GM12801 (cell line): ENCODE data around the gene JMJD8.

ENCODE experiments used
- CTCF ChIP-seq: IDR thresholded peaks from one replicate; pipeline ENCODE4 v1.5.1; 2011; ENCODE audit warnings: control low read depth; ENCODE audit not compliant: insufficient read length; ENCODE audit errors: extremely low read depth

JMJD8 gene

GRCh38 chr16:660132-660458 lies 24.0 kb downstream of the JMJD8 start:
- TF ChIP-seq CTCF: no peak

- TF ChIP-seq CTCF: no peak
Measured at GRCh38 chr16:659618-660017, 24.5 kb downstream of the JMJD8 start.

GRCh38 chr16:658679-659571 lies 25.2 kb downstream of the JMJD8 start:
- TF ChIP-seq CTCF: no peak

DNA sequence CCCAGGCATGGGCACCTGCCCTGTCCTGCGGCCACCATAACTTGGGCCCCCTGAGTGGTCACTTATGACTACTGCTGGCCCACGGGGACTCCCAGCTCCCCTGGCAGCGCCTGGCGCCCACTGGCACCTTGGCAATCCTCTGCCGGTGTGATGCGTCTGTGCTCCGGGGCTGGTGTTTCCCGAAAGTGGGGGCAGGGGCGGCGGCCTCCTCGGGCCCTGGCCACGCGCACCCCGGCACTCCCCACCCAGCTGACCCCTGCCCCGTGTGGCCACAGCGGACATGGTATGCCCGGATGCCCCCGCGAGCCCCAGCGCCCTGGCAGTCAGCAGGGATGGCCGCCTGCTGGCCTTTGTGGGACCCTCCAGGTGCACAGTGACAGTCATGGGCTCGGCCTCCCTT lies 26.6 kb downstream of the JMJD8 start:
- no peak for TF ChIP-seq CTCF

GRCh38 chr16:654034-654433 lies 30.1 kb downstream of the JMJD8 start:
- TF ChIP-seq CTCF: no peak

GRCh38 chr16:652454-653305 lies 31.5 kb downstream of the JMJD8 start:
- no peak for TF ChIP-seq CTCF

DNA sequence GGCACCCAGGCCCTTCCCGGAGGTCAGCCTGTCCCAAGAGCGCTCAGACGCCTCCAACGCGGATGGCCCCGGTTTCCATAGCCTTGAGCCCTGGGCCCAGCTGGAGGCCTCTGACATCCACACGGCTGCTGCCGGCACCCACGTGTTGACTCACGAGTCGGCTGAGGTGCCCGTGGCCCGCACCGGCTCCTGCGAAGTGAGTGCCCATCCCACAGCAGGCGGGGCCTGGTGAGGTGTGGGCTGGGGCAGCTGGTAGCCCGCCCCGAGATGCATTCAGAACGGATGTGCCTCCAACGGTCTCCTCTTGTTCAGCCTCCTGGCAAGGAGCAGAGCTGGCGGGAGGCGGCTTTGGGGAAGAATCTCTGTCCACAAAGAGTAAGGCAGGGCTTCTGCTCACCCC lies 32.3 kb downstream of the JMJD8 start:
- no peak for TF ChIP-seq CTCF
